ENCODE data around the gene PCID2. TPM values are rescaled to one million over a fixed set of nuclear protein-coding genes. Genes with fewer than 3 reads are reported as not detected.

Gene PCID2
- total and polyA plus RNA-seq, 2 of the 13 experiments (the other 11 are each of a cell fraction or from before 2014, with no cell fraction given), result 65.0 to 111 TPM

GRCh38 chr13:113151745-113152690 lies 56.5 kb downstream of the PCID2 start (continued):
- TF ChIP-seq MAZ (IDR thresholded peaks at IDR 0.05; ENCODE audit: borderline replicate concordance, low read depth, low read length) (no peak), MAZ (CRISPR knock-in tag; IDR thresholded peaks at IDR 0.05; ENCODE audit: low read depth) (no peak), TEF (CRISPR knock-in tag; IDR thresholded peaks at IDR 0.05) (no peak), TCF7 (IDR thresholded peaks at IDR 0.05; ENCODE audit: low read depth) (no peak), MAFK (conservative IDR thresholded peaks at IDR 0.05 in 1 of 2, IDR thresholded peaks at IDR 0.05 in 1 of 2; ENCODE audit: low read length in 2 of 2) (peak; percentile 62 to 73; a peak in 3 of 4 replicates), ZNF207 (IDR thresholded peaks at IDR 0.05; ENCODE audit: borderline replicate concordance) (no peak), KMT2A (CRISPR knock-in tag; IDR thresholded peaks at IDR 0.05) (peak; percentile 30; the same call in 1 of the 2 replicates), NR0B2 (CRISPR knock-in tag; IDR thresholded peaks at IDR 0.05) (peak; percentile 31; the same call in 1 of the 2 replicates), ZNF674 (CRISPR knock-in tag; IDR thresholded peaks at IDR 0.05; ENCODE audit: low read depth) (no peak), SKIL (CRISPR knock-in tag; IDR thresholded peaks at IDR 0.05; ENCODE audit: borderline replicate concordance) (0 out of 2 replicates have a peak, but pooled peaks have one; percentile 25), GLI4 (CRISPR knock-in tag; IDR thresholded peaks at IDR 0.05; ENCODE audit: borderline replicate concordance) (no peak), THAP7 (CRISPR knock-in tag; IDR thresholded peaks at IDR 0.05) (no peak), RBFOX2 (IDR thresholded peaks at IDR 0.05; ENCODE audit: low read depth, low read length) (peak; percentile 58; the same call in 1 of the 2 replicates), ZNF784 (CRISPR knock-in tag; IDR thresholded peaks at IDR 0.05; ENCODE audit: borderline replicate concordance) (no peak), ZNF687 (CRISPR knock-in tag; IDR thresholded peaks at IDR 0.05) (peak; percentile 81), ZFP90 (CRISPR knock-in tag; IDR thresholded peaks at IDR 0.05; ENCODE audit: borderline replicate concordance) (no peak; the same call in 1 of the 2 replicates), BRCA1 (CRISPR knock-in tag; IDR thresholded peaks at IDR 0.05) (peak; percentile 73; the same call in 1 of the 2 replicates), ZNF607 (CRISPR knock-in tag; IDR thresholded peaks at IDR 0.05; ENCODE audit: borderline replicate concordance) (0 out of 2 replicates have a peak, but pooled peaks have one; percentile 67)

Measured in HepG2 (cell line).